ENCODE results near the gene TGFB2. TPM values are rescaled to one million over a fixed set of nuclear protein-coding genes. Genes with fewer than 3 reads are reported as not detected.

The TGFB2 gene
- total RNA-seq, 1 experiment from 2014 or later, result 1.2 TPM

DNA sequence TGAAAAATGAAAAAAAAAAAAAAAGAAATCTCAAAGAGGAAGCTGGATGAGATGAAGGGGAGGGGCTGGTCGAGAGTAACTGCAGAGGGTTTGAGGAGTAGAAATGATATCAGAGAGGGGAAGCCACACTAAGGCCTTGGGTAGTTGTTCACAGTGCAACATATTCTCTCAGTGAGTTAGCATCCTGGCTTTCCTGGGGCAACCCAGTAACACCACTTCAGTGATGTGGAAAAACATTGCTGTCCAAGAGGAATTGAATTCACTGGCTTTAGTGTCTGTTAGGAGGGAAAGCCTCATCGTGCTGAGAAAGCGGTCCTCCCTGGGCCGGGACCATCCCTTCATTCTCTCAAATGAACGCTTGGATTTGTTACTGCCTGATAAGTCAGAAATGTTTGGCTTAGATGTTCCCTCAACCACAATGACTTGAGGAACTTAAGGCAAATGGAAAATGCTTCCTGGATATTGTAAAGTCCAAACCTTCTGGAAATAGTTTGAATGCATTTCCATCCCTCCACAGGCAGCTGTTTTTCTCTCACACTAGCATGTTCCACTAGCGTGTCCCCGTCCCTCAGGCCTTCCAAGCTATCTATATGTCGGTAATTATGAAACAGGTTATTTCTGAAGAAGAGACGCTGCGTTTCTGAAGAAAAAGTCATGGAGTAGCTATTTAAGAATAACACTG is 12.2 kb downstream of the TGFB2 start:
- no peaks in the 10 kb centered on the region for H3K27me3 ChIP-seq (replicated peaks; ENCODE audit: insufficient read depth, low read depth, low read length, poor library complexity)
- no peak for DNase-seq (ENCODE audit: low spot score)
- H3K4me1 ChIP-seq (ENCODE audit: insufficient read depth, low read length, poor library complexity, severe bottlenecking), result no peaks in the 10 kb centered on the region
- ChIA-PET CTCF (interaction anchor here (0.6 kb wide), 1 partner anchor 40 kb away, joined by 4 read pairs; no protein-coding TSS in a partner anchor), POLR2A (ENCODE audit: low non-redundant PET) (no interaction called here)
- H3K4me3 ChIP-seq (ENCODE audit: low read depth, low read length, poor library complexity, severe bottlenecking), result no peak overlapping the region
- H3K36me3 ChIP-seq (ENCODE audit: insufficient read depth, low read length, poor library complexity, severe bottlenecking), result no peaks in the 10 kb centered on the region
- no peak overlapping the region for H3K27ac ChIP-seq (ENCODE audit: low read depth, low read length, poor library complexity, severe bottlenecking)
- no TSS peak for BruUV-seq (replicated peaks)
- TF ChIP-seq, protein P1, sequence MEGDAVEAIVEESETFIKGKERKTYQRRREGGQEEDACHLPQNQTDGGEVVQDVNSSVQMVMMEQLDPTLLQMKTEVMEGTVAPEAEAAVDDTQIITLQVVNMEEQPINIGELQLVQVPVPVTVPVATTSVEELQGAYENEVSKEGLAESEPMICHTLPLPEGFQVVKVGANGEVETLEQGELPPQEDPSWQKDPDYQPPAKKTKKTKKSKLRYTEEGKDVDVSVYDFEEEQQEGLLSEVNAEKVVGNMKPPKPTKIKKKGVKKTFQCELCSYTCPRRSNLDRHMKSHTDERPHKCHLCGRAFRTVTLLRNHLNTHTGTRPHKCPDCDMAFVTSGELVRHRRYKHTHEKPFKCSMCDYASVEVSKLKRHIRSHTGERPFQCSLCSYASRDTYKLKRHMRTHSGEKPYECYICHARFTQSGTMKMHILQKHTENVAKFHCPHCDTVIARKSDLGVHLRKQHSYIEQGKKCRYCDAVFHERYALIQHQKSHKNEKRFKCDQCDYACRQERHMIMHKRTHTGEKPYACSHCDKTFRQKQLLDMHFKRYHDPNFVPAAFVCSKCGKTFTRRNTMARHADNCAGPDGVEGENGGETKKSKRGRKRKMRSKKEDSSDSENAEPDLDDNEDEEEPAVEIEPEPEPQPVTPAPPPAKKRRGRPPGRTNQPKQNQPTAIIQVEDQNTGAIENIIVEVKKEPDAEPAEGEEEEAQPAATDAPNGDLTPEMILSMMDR (conservative IDR thresholded peaks at IDR 0.05; ENCODE audit: low read depth, low read length), result no peak
- TF ChIP-seq EZH2 (IDR thresholded peaks at IDR 0.05; ENCODE audit: borderline replicate concordance, low read depth, low read length, poor library complexity, severe bottlenecking), result no peak
- intact Hi-C loops (cut with micrococcal nuclease; ENCODE audit: unreplicated experiment), result no loop called here
- H3K9me3 ChIP-seq (ENCODE audit: low read depth, low read length, poor library complexity, severe bottlenecking), result no peaks in the 10 kb centered on the region

DNA sequence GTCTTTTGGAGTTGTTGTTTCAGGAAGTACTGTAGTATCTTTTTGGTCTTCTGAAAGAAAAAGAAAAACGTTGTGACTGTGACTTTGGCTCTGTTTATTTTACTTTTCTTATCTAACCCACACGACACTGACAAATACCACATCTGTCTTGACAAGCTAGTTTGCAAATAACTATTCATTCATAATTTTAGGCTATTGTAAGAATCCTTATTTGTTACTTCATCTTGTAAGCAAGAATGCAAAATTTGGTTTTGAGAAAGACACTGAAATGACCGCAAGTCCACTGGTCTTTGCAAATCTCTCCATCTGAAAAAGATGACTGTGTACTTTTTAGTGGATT is 12.7 kb downstream of the TGFB2 start:
- ChIA-PET CTCF (no interaction called here), POLR2A (ENCODE audit: low non-redundant PET) (no interaction called here)
- Histone ChIP-seq H3K27me3 (replicated peaks; ENCODE audit: insufficient read depth, low read depth, low read length, poor library complexity) (no peaks in the 10 kb centered on the region), H3K4me3 (ENCODE audit: low read depth, low read length, poor library complexity, severe bottlenecking) (no peak overlapping the region), H3K27ac (ENCODE audit: low read depth, low read length, poor library complexity, severe bottlenecking) (no peak overlapping the region), H3K4me1 (ENCODE audit: insufficient read depth, low read length, poor library complexity, severe bottlenecking) (no peaks in the 10 kb centered on the region), H3K36me3 (ENCODE audit: insufficient read depth, low read length, poor library complexity, severe bottlenecking) (no peaks in the 10 kb centered on the region), H3K9me3 (ENCODE audit: low read depth, low read length, poor library complexity, severe bottlenecking) (no peaks in the 10 kb centered on the region)
- BruUV-seq (replicated peaks), result no TSS peak
- intact Hi-C loops (cut with micrococcal nuclease; ENCODE audit: unreplicated experiment), result no loop called here
- DNase-seq (ENCODE audit: low spot score), result no peak
- no peak for TF ChIP-seq EZH2 (IDR thresholded peaks at IDR 0.05; ENCODE audit: borderline replicate concordance, low read depth, low read length, poor library complexity, severe bottlenecking)
- TF ChIP-seq, protein P1 (conservative IDR thresholded peaks at IDR 0.05; ENCODE audit: low read depth, low read length), result no peak

- Histone ChIP-seq H3K4me1 (ENCODE audit: insufficient read depth, low read length, poor library complexity, severe bottlenecking) (no peaks in the 10 kb centered on the region), H3K36me3 (ENCODE audit: insufficient read depth, low read length, poor library complexity, severe bottlenecking) (no peaks in the 10 kb centered on the region), H3K4me3 (ENCODE audit: low read depth, low read length, poor library complexity, severe bottlenecking) (no peak overlapping the region), H3K27me3 (replicated peaks; ENCODE audit: insufficient read depth, low read depth, low read length, poor library complexity) (no peaks in the 10 kb centered on the region), H3K27ac (ENCODE audit: low read depth, low read length, poor library complexity, severe bottlenecking) (no peak overlapping the region), H3K9me3 (ENCODE audit: low read depth, low read length, poor library complexity, severe bottlenecking) (no peaks in the 10 kb centered on the region)
- peak; percentile 69 for DNase-seq (ENCODE audit: low spot score)
- ChIA-PET CTCF (interaction anchor here (0.6 kb wide), 1 partner anchor 16 kb away, joined by 3 read pairs; the partner anchor contains the start of gene TGFB2), POLR2A (ENCODE audit: low non-redundant PET) (interaction anchor here (0.6 kb wide), 1 partner anchor 1861 kb away, joined by 3 read pairs; no protein-coding TSS in a partner anchor)
- intact Hi-C loops (cut with micrococcal nuclease; ENCODE audit: unreplicated experiment), result loop anchor here (1.0 to 10.0 kb wide), 2 partner anchors 160 to 613 kb away; no protein-coding TSS in a partner anchor
- no peak for TF ChIP-seq EZH2 (IDR thresholded peaks at IDR 0.05; ENCODE audit: borderline replicate concordance, low read depth, low read length, poor library complexity, severe bottlenecking)
- TF ChIP-seq, protein P1 (conservative IDR thresholded peaks at IDR 0.05; ENCODE audit: low read depth, low read length), result peak; percentile 88
- no TSS peak for BruUV-seq (replicated peaks)
Observed at GRCh38 chr1:218361298-218362065, 16.3 kb downstream of the TGFB2 start.

Measured in A673 (cell line).